HT-29 (cell line): Measurements from ENCODE around the gene OR10G3. TPM values are rescaled to one million over a fixed set of nuclear protein-coding genes. Genes with fewer than 3 reads are reported as not detected.
A peak's percentile ranks its signal among the peaks of the same experiment; 100 is the strongest.
"Not testable (repeated sequence)": the region's sequence is repeated elsewhere in the genome, so short reads cannot be mapped to it uniquely, and the experiment has no call there.

Experiments used
- DNase-seq: peaks from one replicate; pipeline ENCODE4 v3.0.0-alpha.2; 2015; ENCODE audit warnings: low spot score
- total RNA-seq: library from RNA; depleted of rRNA; stranded (reverse); fragments of >200 nt; shearing (Covaris generic); gene quantifications from 2 replicates; pipeline ENCODE4 v1.2.3, GENCODE V29; 2014; rRNA removed

OR10G3 gene
- total RNA-seq, result not detected in 2 replicates

GRCh38 chr14:21579976-21580375 is at the start of gene OR10G3:
TSS of gene OR10G3 (minus strand) at chr14:21580076. CDS start at chr14:21570744, 9,332 bp downstream.
- no peak for DNase-seq

GRCh38 chr14:21626491-21627230 is 46.8 kb upstream of the OR10G3 start:
- no peak for DNase-seq

GRCh38 chr14:21617614-21618013 is 37.7 kb upstream of the OR10G3 start:
- DNase-seq, result no peak

GRCh38 chr14:21614240-21614639 is 34.4 kb upstream of the OR10G3 start:
- DNase-seq, result no peak

- DNase-seq, result no peak
Measured at GRCh38 chr14:21612324-21612723, 32.4 kb upstream of the OR10G3 start.

GRCh38 chr14:21602181-21602580 is 22.3 kb upstream of the OR10G3 start:
- not testable (repeated sequence) for DNase-seq

- no peak for DNase-seq
Measured at GRCh38 chr14:21589317-21589716, 9.4 kb upstream of the OR10G3 start.

- no peak for DNase-seq
Measured at GRCh38 chr14:21575661-21576060, 4.2 kb downstream of the OR10G3 start.

GRCh38 chr14:21572604-21573003 is 7.3 kb downstream of the OR10G3 start:
- no peak for DNase-seq

- DNase-seq, result no peak
Measured at GRCh38 chr14:21558703-21559170, 21.1 kb downstream of the OR10G3 start.

- peak; percentile 91 for DNase-seq
Measured at GRCh38 chr14:21557084-21557901, 22.6 kb downstream of the OR10G3 start.

GRCh38 chr14:21556378-21557083 is 23.3 kb downstream of the OR10G3 start:
- no peak for DNase-seq

- no peak for DNase-seq
Measured at GRCh38 chr14:21553266-21553665, 26.6 kb downstream of the OR10G3 start.

GRCh38 chr14:21544588-21544987 is 35.3 kb downstream of the OR10G3 start:
- not testable (repeated sequence) for DNase-seq

GRCh38 chr14:21543963-21544362 is 35.9 kb downstream of the OR10G3 start:
- no peak for DNase-seq

- no peak for DNase-seq
Measured at GRCh38 chr14:21543521-21543960, 36.3 kb downstream of the OR10G3 start.

GRCh38 chr14:21541413-21542074 is 38.3 kb downstream of the OR10G3 start:
- DNase-seq, result no peak

GRCh38 chr14:21539189-21539940 is 40.5 kb downstream of the OR10G3 start:
- DNase-seq, result no peak

GRCh38 chr14:21537090-21537424 is 42.8 kb downstream of the OR10G3 start:
- DNase-seq, result no peak

GRCh38 chr14:21536418-21537089 is 43.3 kb downstream of the OR10G3 start:
- no peak for DNase-seq
